Measurements from ENCODE around the gene NEIL1. TPM values are rescaled to one million over a fixed set of nuclear protein-coding genes. Genes with fewer than 3 reads are reported as not detected.
A peak's percentile ranks its signal among the peaks of the same experiment; 100 is the strongest.

The NEIL1 gene
- polyA plus RNA-seq, 2 of the 4 experiments (the other 2 are of a cell fraction) = 3.2 to 6.8 TPM

- TF ChIP-seq RARB (CRISPR knock-in tag; IDR thresholded peaks at IDR 0.05) (no peak), POLR2AphosphoS2 (conservative IDR thresholded peaks at IDR 0.05; ENCODE audit: low read length) (no peak)
Measured at GRCh38 chr15:75306188-75306587, 40.7 kb upstream of the NEIL1 start (continued).

GRCh38 chr15:75307778-75308390, 39.0 kb upstream of the NEIL1 start:
- no peak overlapping the region for H3K4me3 ChIP-seq
- H3K4me1 ChIP-seq = peaks cover 6% of the 10 kb centered on the region; the same call in 2 of the 3 replicates
- FAIRE-seq (peak; percentile 46), DNase-seq (ENCODE audit: low read depth in 1 of 2, low spot score in 1 of 2) (peak; percentile 77 to 92), ATAC-seq (peak; percentile 99 to 100)
- peak overlapping the region in 1 of 2 experiments; percentile 42; a peak in 1 of 6 replicates for H3K27ac ChIP-seq
- 24% methylated on average over 15 of the region's 15 CpGs for WGBS (ENCODE audit: missing lambda C conversion rate)
- TF ChIP-seq KDM5A (IDR thresholded peaks at IDR 0.05) (no peak), ESRRA (IDR thresholded peaks at IDR 0.05; ENCODE audit: borderline replicate concordance, low read length) (no peak), CTCF (IDR thresholded peaks at IDR 0.05) (peak; percentile 76), MAX (IDR thresholded peaks at IDR 0.05) (peak; percentile 60), ATOH8 (CRISPR knock-in tag; IDR thresholded peaks at IDR 0.05; ENCODE audit: low read depth) (no peak), ZC3H11A (IDR thresholded peaks at IDR 0.05) (no peak), HEYL (CRISPR knock-in tag; IDR thresholded peaks at IDR 0.05) (no peak), USF2 (IDR thresholded peaks at IDR 0.05) (no peak), EHMT2 (IDR thresholded peaks at IDR 0.05; ENCODE audit: low read depth) (no peak), HOXB5 (CRISPR knock-in tag; IDR thresholded peaks at IDR 0.05) (no peak), NR3C1 (IDR thresholded peaks at IDR 0.05) (no peak), RARB (CRISPR knock-in tag; IDR thresholded peaks at IDR 0.05) (no peak), TFCP2L1 (CRISPR knock-in tag; IDR thresholded peaks at IDR 0.05) (no peak), REST (IDR thresholded peaks at IDR 0.05) (no peak), HDAC2 (IDR thresholded peaks at IDR 0.05) (no peak), JUNB (IDR thresholded peaks at IDR 0.05) (no peak), ZFP36 (IDR thresholded peaks at IDR 0.05; ENCODE audit: borderline replicate concordance, partially characterized antibody) (no peak), RFX5 (IDR thresholded peaks at IDR 0.05) (no peak), RCOR1 (IDR thresholded peaks at IDR 0.05; ENCODE audit: low read depth, low read length) (no peak), RAD21 (conservative IDR thresholded peaks at IDR 0.05 in 1 of 2, IDR thresholded peaks at IDR 0.05 in 1 of 2) (peak; percentile 93 to 96), PBX3 (IDR thresholded peaks at IDR 0.05) (0 out of 2 replicates have a peak, but pooled peaks have one; percentile 15), ZSCAN20 (CRISPR knock-in tag; IDR thresholded peaks at IDR 0.05) (no peak), HMGXB4 (CRISPR knock-in tag; IDR thresholded peaks at IDR 0.05; ENCODE audit: borderline replicate concordance) (no peak), MYC (IDR thresholded peaks at IDR 0.05; ENCODE audit: borderline replicate concordance, low read length) (no peak), MAFK (IDR thresholded peaks at IDR 0.05; ENCODE audit: partially characterized antibody) (no peak), HES2 (IDR thresholded peaks at IDR 0.05) (no peak), SMC3 (IDR thresholded peaks at IDR 0.05) (peak; percentile 79)
- ChIA-PET POLR2A (interaction anchor here (1.0 to 1.2 kb wide), 3 partner anchors 106 to 351 kb away, joined by 4 to 5 read pairs (median 4); partner anchors contain the start of genes C15orf39, PPCDC and RPP25), CTCF (interaction anchor here (0.5 to 4.1 kb wide), 46 partner anchors 8 to 1711 kb away, joined by 3 to 52 read pairs (median 4); partner anchors contain the start of genes C15orf39, RPP25 and ULK3)
- peak overlapping the region; percentile 72 for H3K4me2 ChIP-seq
- H3K9me3 ChIP-seq = no peaks in the 10 kb centered on the region

Measured in A549 (cell line).